ENCODE data around the gene RNF25.

The RNF25 gene

GRCh38 chr2:218621007-218621406 lies 50.8 kb downstream of the RNF25 start:
- no peak for DNase-seq

- no peak for DNase-seq
Observed at GRCh38 chr2:218618102-218618860, 53.5 kb downstream of the RNF25 start.

- DNase-seq: no peak
Observed at GRCh38 chr2:218615868-218616315, 55.9 kb downstream of the RNF25 start.

Measured in stimulated activated CD4-positive, alpha-beta T cell treated with anti-CD3 and anti-CD28 coated beads, Interleukin-4, amount 100 ng/mL, for 4 hours (primary cell).